HEK293 (cell line): Measurements from ENCODE around the gene NECAB2.

ENCODE experiments used
- CTCF ChIA-PET: fragments of 350-600 bp; formaldehyde crosslinking; extraction: SDS; loops from one replicate; lab custom pipeline; 2021; ENCODE audit warnings: antibody characterized with exemption; lab: Yijun Ruan, JAX
- POLR2A ChIA-PET: fragments of 300-600 bp; formaldehyde crosslinking; extraction: SDS; loops from one replicate; lab custom pipeline; 2020; ENCODE audit warnings: antibody characterized with exemption, inconsistent platforms; lab: Yijun Ruan, JAX
- H3K27ac ChIP-seq: fragments of 200-500 bp; sonication (Bioruptor generic); 2 replicates; pipeline ENCODE4 v1.5.1; 2014; ENCODE audit warnings: low read depth, low read length, control low read depth, inconsistent platforms; ENCODE audit errors: extremely low read depth
- H3K36me3 ChIP-seq, 2 experiments: fragments of 200-500 bp in 1 of 2; sonication (Bioruptor generic) in 1 of 2; 1 replicate in 1 of 2; 2 replicates in 1 of 2; pipeline ENCODE4 v1.5.1; 2014 to 2017; ENCODE audit warnings: inconsistent platforms in 2 of 2, low read length in 2 of 2; ENCODE audit not compliant: control insufficient read depth in 2 of 2, insufficient read depth in 1 of 2
- H3K4me1 ChIP-seq: fragments of 200-500 bp; sonication (Bioruptor generic); 2 replicates; pipeline ENCODE4 v1.5.1; 2014; ENCODE audit warnings: mild to moderate bottlenecking, low read length, inconsistent platforms; ENCODE audit not compliant: control insufficient read depth, insufficient read depth
- H3K4me3 ChIP-seq: 2 replicates; pipeline ENCODE4 v1.5.1; 2011; ENCODE audit warnings: low read depth, mild to moderate bottlenecking, control low read depth, low read length, moderate library complexity
- H3K9me3 ChIP-seq: fragments of 200-500 bp; sonication (Bioruptor generic); 2 replicates; pipeline ENCODE4 v1.5.1; 2014; ENCODE audit warnings: low read depth, low read length, inconsistent platforms; ENCODE audit not compliant: control insufficient read depth, insufficient read depth
- CTCF ChIP-seq: fragments of 450-650 bp; formaldehyde crosslinking; IDR thresholded peaks from 2 replicates; pipeline ENCODE4 v1.5.1; 2016; ENCODE audit warnings: missing biosample characterization, missing genetic modification characterization
- GLIS1 ChIP-seq: fragments of 450-650 bp; formaldehyde crosslinking; IDR thresholded peaks from 2 replicates; pipeline ENCODE4 v1.5.1; 2016; ENCODE audit warnings: missing biosample characterization, missing genetic modification characterization
- HIC1 ChIP-seq: fragments of 450-650 bp; formaldehyde crosslinking; IDR thresholded peaks from 2 replicates; pipeline ENCODE4 v1.5.1; 2016; ENCODE audit warnings: missing biosample characterization, missing genetic modification characterization
- MEIS1 ChIP-seq: sonication (generic); formaldehyde crosslinking; IDR thresholded peaks from 2 replicates; pipeline ENCODE4 v1.8.1; 2022; ENCODE audit warnings: missing genetic modification reagents, mild to moderate bottlenecking, borderline replicate concordance
- MYNN ChIP-seq: fragments of 450-650 bp; formaldehyde crosslinking; IDR thresholded peaks from 2 replicates; pipeline ENCODE4 v1.5.1; 2016; ENCODE audit warnings: missing biosample characterization, missing genetic modification characterization, borderline replicate concordance
- OSR2 ChIP-seq: fragments of 450-650 bp; formaldehyde crosslinking; IDR thresholded peaks from 2 replicates; pipeline ENCODE4 v1.5.1; 2016; ENCODE audit warnings: missing biosample characterization, missing genetic modification characterization
- TSHZ1 ChIP-seq: fragments of 450-650 bp; formaldehyde crosslinking; IDR thresholded peaks from 2 replicates; pipeline ENCODE4 v1.5.1; 2016; ENCODE audit warnings: missing biosample characterization, missing genetic modification characterization, borderline replicate concordance
- YY1 ChIP-seq: fragments of 450-650 bp; formaldehyde crosslinking; IDR thresholded peaks from 2 replicates; pipeline ENCODE4 v1.5.1; 2018; ENCODE audit warnings: missing biosample characterization, missing genetic modification characterization
- ZFP37 ChIP-seq: fragments of 450-650 bp; formaldehyde crosslinking; IDR thresholded peaks from 2 replicates; pipeline ENCODE4 v1.5.1; 2016; ENCODE audit warnings: missing biosample characterization, missing genetic modification characterization
- ZNF112 ChIP-seq: fragments of 450-650 bp; formaldehyde crosslinking; IDR thresholded peaks from 2 replicates; pipeline ENCODE4 v1.5.0; 2017; ENCODE audit warnings: missing biosample characterization, missing genetic modification characterization
- ZNF266 ChIP-seq: fragments of 450-650 bp; formaldehyde crosslinking; IDR thresholded peaks from 2 replicates; pipeline ENCODE4 v1.5.1; 2016; ENCODE audit warnings: missing biosample characterization, missing genetic modification characterization, low read depth
- ZNF302 ChIP-seq: fragments of 450-650 bp; formaldehyde crosslinking; IDR thresholded peaks from 2 replicates; pipeline ENCODE4 v1.5.1; 2016; ENCODE audit warnings: missing biosample characterization, missing genetic modification characterization, low read depth
- ZNF37A ChIP-seq: fragments of 450-650 bp; IDR thresholded peaks from 2 replicates; pipeline ENCODE4 v1.5.1; 2018; ENCODE audit warnings: missing biosample characterization, missing genetic modification characterization
- ZNF518A ChIP-seq: fragments of 450-650 bp; formaldehyde crosslinking; conservative IDR thresholded peaks from 2 replicates; pipeline ENCODE4 v1.5.1; 2016; ENCODE audit warnings: low read depth, missing biosample characterization, missing genetic modification characterization
- ZNF558 ChIP-seq: fragments of 450-650 bp; formaldehyde crosslinking; IDR thresholded peaks from 2 replicates; pipeline ENCODE4 v1.5.1; 2016; ENCODE audit warnings: missing biosample characterization, missing genetic modification characterization
- ZSCAN23 ChIP-seq: fragments of 450-650 bp; formaldehyde crosslinking; IDR thresholded peaks from 2 replicates; pipeline ENCODE4 v1.5.1; 2016; ENCODE audit warnings: missing biosample characterization, missing genetic modification characterization
- ZSCAN5A ChIP-seq: fragments of 450-650 bp; formaldehyde crosslinking; IDR thresholded peaks from 2 replicates; pipeline ENCODE4 v1.5.1; 2016; ENCODE audit warnings: missing biosample characterization, missing genetic modification characterization

Gene NECAB2

GRCh38 chr16:83935858-83936255 is 32.2 kb upstream of the NECAB2 start (continued):
- TF ChIP-seq MEIS1 (CRISPR knock-in tag), result no peak
- TF ChIP-seq ZNF112 (tag by site-specific recombination), result no peak
- TF ChIP-seq OSR2 (tag by site-specific recombination), result no peak
- no peak for TF ChIP-seq YY1 (tag by site-specific recombination)
- TF ChIP-seq CTCF, result no peak
- TF ChIP-seq HIC1 (tag by site-specific recombination), result no peak
- no peak for TF ChIP-seq ZNF37A (tag by site-specific recombination)
- no peak for TF ChIP-seq MYNN (tag by site-specific recombination)
- no peak for TF ChIP-seq ZNF558
- TF ChIP-seq ZSCAN5A (tag by site-specific recombination), result no peak
- no peak for TF ChIP-seq ZSCAN23 (tag by site-specific recombination)
- no peak for TF ChIP-seq TSHZ1
- no peak for TF ChIP-seq GLIS1 (tag by site-specific recombination)
- TF ChIP-seq ZNF302 (tag by site-specific recombination), result no peak

GRCh38 chr16:83936581-83937165 is 31.4 kb upstream of the NECAB2 start:
- CTCF ChIA-PET, result interaction anchor here (0.8 to 4.3 kb wide), 2 partner anchors 9 to 129 kb away, joined by 3 to 29 read pairs; no protein-coding TSS in a partner anchor
- no peak overlapping the region for H3K4me3 ChIP-seq
- no peaks in the 10 kb centered on the region; the same call in 1 of the 2 replicates for H3K4me1 ChIP-seq
- POLR2A ChIA-PET, result no interaction called here
- no peaks in the 10 kb centered on the region for H3K36me3 ChIP-seq
- H3K9me3 ChIP-seq, result no peaks in the 10 kb centered on the region
- H3K27ac ChIP-seq, result no peak overlapping the region
- no peak for TF ChIP-seq ZFP37
- TF ChIP-seq ZNF518A (tag by site-specific recombination), result no peak
- no peak for TF ChIP-seq HIC1 (tag by site-specific recombination)
- TF ChIP-seq ZNF266 (tag by site-specific recombination), result no peak
